A549 treated with ZK216348 at 1 μM for 4 hours (cell line): ENCODE measurements around the gene MMD2. TPM values are rescaled to one million over a fixed set of nuclear protein-coding genes. Genes with fewer than 3 reads are reported as not detected.

ENCODE experiments used
- total RNA-seq: library from RNA; stranded (reverse); fragments of 200-300 nt; extraction: Qiagen RNA extraction; gene quantifications from 5 replicates; pipeline ENCODE4 v1.2.3, GENCODE V29; 2022; ENCODE audit warnings: low read depth

MMD2 gene, protein sequence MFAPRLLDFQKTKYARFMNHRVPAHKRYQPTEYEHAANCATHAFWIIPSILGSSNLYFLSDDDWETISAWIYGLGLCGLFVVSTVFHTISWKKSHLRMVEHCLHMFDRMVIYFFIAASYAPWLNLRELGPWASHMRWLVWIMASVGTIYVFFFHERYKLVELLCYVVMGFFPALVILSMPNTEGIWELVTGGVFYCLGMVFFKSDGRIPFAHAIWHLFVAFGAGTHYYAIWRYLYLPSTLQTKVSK
- total RNA-seq: not detected in 5 replicates

DNA sequence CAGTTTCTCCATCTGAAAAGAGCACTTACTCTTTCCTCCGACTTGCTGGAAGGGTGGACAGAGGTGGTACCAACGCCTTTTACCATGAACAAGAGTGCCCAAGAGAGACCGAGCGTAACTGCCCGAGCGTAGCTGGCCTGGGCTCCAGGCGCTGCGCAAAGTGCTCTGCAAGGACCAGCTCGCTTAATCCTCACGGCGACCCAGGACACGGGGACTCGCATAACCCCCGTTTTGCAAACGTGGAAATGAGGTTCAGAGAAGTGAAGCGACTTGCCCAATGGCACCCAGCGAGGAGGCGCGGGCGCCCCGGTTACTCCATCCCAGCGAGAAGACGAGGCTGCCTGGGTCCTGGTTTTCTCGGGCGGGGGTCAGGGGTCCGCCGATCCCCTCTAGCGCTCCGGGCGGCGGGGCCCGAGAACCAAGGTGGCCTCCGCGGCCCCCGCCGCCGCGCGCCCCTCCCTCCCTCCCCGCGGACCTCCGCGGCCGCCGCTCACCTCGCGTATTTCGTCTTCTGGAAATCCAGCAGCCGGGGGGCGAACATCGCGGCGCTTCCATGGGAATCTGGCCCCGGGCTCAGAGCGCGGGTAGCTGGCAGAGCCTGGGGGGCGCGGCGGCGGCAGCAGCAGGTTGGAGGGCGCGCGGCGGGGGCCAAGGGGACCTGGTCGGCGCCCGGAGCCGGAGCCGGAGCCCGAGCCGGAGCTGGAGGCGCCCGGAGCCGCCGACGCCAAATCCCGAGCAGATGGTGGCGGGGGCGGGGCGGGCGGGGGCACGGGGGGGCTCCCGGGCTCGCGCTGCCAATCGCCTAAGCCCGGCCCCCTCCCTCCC lies at the start of gene MMD2:
Gene MMD2 (minus strand): TSS at position 711 of the 825 bp plus-strand sequence. CDS start 170 bp downstream, at position 541.

DNA sequence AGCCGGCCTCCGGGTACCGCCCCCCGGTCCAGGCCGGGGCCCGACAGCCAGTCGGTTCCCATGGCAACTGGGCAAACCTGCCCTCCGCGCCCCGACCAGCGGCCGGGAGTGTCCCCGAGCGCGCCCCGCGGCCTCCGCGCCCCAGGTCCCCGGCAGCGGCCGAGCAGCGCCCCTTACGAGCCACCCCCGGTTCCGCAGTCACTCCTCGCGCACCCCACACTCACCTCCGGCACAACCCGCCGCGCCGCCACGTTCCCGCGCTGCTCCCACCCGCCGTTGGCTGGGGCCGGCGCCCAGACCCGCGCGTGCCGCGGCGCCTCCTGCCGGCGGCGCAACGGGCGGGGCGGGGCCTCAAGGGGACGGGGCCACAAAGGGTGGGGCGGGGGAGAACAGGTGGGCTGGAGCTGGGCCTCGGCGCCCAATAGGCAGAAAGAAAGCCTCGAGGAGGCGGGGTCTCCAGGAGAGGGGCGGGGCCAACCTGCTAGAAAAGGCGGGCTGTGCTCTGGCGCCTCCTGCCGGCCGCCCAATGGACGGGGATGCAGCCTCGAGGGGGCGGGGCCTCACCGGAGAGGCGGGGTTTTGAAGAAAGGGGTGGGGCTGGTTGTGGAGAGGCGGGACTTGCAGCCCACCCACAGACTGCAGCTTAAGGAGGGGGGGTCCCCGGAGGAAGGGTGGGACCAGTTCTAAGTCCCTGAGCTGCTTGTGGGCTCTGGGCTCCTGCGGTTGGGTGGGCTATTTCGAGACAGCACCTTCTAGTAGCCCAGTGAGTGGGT lies 75.4 kb downstream of the MMD2 start, which contains the start of gene RADIL:
Gene RADIL (minus strand): TSS at position 345 of the 773 bp plus-strand sequence. CDS start 5,577 bp downstream, outside the sequence.

DNA sequence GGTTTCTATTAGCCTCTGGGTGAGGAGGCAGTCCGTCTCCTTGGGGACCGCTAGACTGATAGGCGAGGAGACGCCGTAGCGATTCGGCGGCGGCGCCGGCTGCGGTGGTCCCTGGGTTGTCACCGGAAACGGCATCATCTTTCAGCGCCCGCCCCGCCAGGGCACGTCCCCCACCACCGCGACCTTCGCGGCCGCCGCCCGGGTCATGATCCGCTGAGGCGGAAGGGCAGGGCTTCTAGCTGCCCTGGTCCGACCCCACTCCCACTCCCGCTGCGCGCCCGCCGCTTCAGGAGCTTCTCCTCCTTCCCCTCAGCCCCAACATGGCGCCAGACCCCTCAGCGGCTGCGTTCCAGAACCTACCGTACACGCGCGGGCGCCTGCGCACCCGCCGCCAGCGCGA lies 97.3 kb downstream of the MMD2 start, which contains the start of gene PAPOLB:
Gene PAPOLB (minus strand): TSS at position 358 of the 400 bp plus-strand sequence. CDS start 220 bp downstream, at position 138.

Other genes with a start within 250 kb of the MMD2 start
- gene AP5Z1, start 183.6 kb downstream of the MMD2 start, total RNA-seq: 16.7 to 39.8 TPM (median 38.5 TPM) in 5 replicates
- not detected in 5 replicates for gene PAPOLB, start 97.2 kb downstream of the MMD2 start, total RNA-seq
- gene RADIL, start 75.5 kb downstream of the MMD2 start, total RNA-seq: 0.62 to 2.3 TPM (median 2.0 TPM) in 5 replicates
- gene RBAK, start 86.7 kb upstream of the MMD2 start, total RNA-seq: 3.8 to 7.8 TPM (median 6.3 TPM) in 5 replicates
- gene WIPI2, start 231.0 kb upstream of the MMD2 start, total RNA-seq: 41.6 to 56.1 TPM (median 55.2 TPM) in 5 replicates